Thyroid gland (tissue), 4 donors: ENCODE results near the gene MB21D2.

Experiments used
- POLR2A ChIP-seq, 2 donors: fragments of 450-650 bp; IDR thresholded peaks; one replicate each; pipeline ENCODE4 v1.6.1; 2017; ENCODE audit warnings: antibody characterized with exemption in 2 of 2, mild to moderate bottlenecking in 2 of 2, moderate library complexity in 1 of 2
- TF ChIP-seq, protein P1 (sequence below), 6 experiments: fragments of 200-600 bp in 3 of 6; fragments of 450-650 bp in 3 of 6; sonication (generic) in 3 of 6; IDR thresholded peaks; one replicate each; pipeline ENCODE4 v1.5.1; 2016 to 2019; ENCODE audit warnings: antibody characterized with exemption in 6 of 6, mild to moderate bottlenecking in 2 of 6, inconsistent platforms in 1 of 6, moderate library complexity in 1 of 6

DNA sequence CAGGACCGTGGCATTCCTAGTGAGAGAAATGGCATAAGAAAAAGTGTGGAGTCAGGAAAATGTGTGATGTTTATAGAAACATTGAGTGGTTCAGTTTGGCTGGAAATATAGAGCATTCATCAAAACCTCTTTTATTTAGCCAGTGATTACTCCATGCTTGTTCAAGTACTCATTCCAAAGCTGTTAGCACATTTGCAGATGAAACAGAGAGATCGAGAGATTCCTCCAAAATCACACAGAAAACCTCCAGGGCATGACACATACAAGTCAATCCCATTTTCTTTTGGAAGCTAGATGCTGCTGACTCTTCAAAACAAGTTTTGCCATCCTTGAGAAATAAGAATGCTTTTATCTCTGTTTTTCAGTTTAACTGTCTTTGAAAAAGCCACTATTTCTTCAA is 11.5 kb upstream of the MB21D2 start:
- TF ChIP-seq, protein P1, sequence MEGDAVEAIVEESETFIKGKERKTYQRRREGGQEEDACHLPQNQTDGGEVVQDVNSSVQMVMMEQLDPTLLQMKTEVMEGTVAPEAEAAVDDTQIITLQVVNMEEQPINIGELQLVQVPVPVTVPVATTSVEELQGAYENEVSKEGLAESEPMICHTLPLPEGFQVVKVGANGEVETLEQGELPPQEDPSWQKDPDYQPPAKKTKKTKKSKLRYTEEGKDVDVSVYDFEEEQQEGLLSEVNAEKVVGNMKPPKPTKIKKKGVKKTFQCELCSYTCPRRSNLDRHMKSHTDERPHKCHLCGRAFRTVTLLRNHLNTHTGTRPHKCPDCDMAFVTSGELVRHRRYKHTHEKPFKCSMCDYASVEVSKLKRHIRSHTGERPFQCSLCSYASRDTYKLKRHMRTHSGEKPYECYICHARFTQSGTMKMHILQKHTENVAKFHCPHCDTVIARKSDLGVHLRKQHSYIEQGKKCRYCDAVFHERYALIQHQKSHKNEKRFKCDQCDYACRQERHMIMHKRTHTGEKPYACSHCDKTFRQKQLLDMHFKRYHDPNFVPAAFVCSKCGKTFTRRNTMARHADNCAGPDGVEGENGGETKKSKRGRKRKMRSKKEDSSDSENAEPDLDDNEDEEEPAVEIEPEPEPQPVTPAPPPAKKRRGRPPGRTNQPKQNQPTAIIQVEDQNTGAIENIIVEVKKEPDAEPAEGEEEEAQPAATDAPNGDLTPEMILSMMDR (IDR thresholded peaks at IDR 0.05) = no peak
- no peak for TF ChIP-seq POLR2A (IDR thresholded peaks at IDR 0.05)
